Neural cell (in vitro differentiated cells): Measurements from ENCODE around the gene IL36B.

ENCODE experiments used
- CTCF ChIP-seq: fragments of 450-650 bp; IDR thresholded peaks from 2 replicates; pipeline ENCODE4 v1.5.1; 2014; ENCODE audit warnings: antibody characterized with exemption, mild to moderate bottlenecking, moderate library complexity; ENCODE audit not compliant: poor library complexity, severe bottlenecking
- EP300 ChIP-seq: fragments of 450-650 bp; conservative IDR thresholded peaks from 2 replicates; pipeline ENCODE4 v1.6.1; 2014; ENCODE audit warnings: antibody characterized with exemption, mild to moderate bottlenecking, moderate library complexity; ENCODE audit not compliant: poor library complexity, severe bottlenecking
- EZH2 ChIP-seq: fragments of 200-600, 300-800 bp; shearing (Covaris generic), sonication (generic); IDR thresholded peaks from 2 replicates; pipeline ENCODE4 v1.6.1; 2014; ENCODE audit warnings: antibody characterized with exemption, low read length, borderline replicate concordance, mild to moderate bottlenecking; ENCODE audit not compliant: insufficient read depth, poor library complexity, severe bottlenecking
- MXI1 ChIP-seq: fragments of 450-650 bp; conservative IDR thresholded peaks from 2 replicates; pipeline ENCODE4 v1.6.1; 2014; ENCODE audit warnings: antibody characterized with exemption, mild to moderate bottlenecking; ENCODE audit not compliant: poor library complexity, severe bottlenecking
- POLR2AphosphoS5 ChIP-seq: IDR thresholded peaks from 2 replicates; pipeline ENCODE4 v1.6.1; 2012
- RAD21 ChIP-seq: fragments of 450-650 bp; conservative IDR thresholded peaks from 2 replicates; pipeline ENCODE4 v1.6.1; 2014; ENCODE audit warnings: antibody characterized with exemption, mild to moderate bottlenecking, moderate library complexity
- REST ChIP-seq: IDR thresholded peaks from 2 replicates; pipeline ENCODE4 v1.6.1; 2012; ENCODE audit warnings: borderline replicate concordance
- SMC3 ChIP-seq: fragments of 450-650 bp; conservative IDR thresholded peaks from 2 replicates; pipeline ENCODE4 v1.6.1; 2014; ENCODE audit warnings: antibody characterized with exemption, mild to moderate bottlenecking, moderate library complexity; ENCODE audit not compliant: poor library complexity
- TAF1 ChIP-seq: IDR thresholded peaks from 2 replicates; pipeline ENCODE4 v1.6.1; 2012; ENCODE audit warnings: low read depth

- TF ChIP-seq CTCF, result no peak
- TF ChIP-seq POLR2AphosphoS5, result no peak
- no peak for TF ChIP-seq MXI1
- no peak for TF ChIP-seq RAD21
- no peak for TF ChIP-seq EZH2
- TF ChIP-seq REST, result no peak
- no peak for TF ChIP-seq EP300
- no peak for TF ChIP-seq TAF1
- TF ChIP-seq SMC3, result no peak
These were observed 58.8 kb downstream of the IL36B start for GRCh38 chr2:112993831-112994230.
